HG02840 (cell line): ENCODE results near the gene JCHAIN.
"Not testable (repeated sequence)": the region's sequence is repeated elsewhere in the genome, so short reads cannot be mapped to it uniquely, and the experiment has no call there.

Experiments
- ATAC-seq: cut with Tn5 transposase; IDR thresholded peaks from one replicate; pipeline ENCODE4 v1.9.1; 2021; ENCODE audit warnings: mild to moderate bottlenecking, moderate library complexity, moderate number of reproducible peaks; ENCODE audit not compliant: unreplicated experiment, low FRiP score

The JCHAIN gene

DNA sequence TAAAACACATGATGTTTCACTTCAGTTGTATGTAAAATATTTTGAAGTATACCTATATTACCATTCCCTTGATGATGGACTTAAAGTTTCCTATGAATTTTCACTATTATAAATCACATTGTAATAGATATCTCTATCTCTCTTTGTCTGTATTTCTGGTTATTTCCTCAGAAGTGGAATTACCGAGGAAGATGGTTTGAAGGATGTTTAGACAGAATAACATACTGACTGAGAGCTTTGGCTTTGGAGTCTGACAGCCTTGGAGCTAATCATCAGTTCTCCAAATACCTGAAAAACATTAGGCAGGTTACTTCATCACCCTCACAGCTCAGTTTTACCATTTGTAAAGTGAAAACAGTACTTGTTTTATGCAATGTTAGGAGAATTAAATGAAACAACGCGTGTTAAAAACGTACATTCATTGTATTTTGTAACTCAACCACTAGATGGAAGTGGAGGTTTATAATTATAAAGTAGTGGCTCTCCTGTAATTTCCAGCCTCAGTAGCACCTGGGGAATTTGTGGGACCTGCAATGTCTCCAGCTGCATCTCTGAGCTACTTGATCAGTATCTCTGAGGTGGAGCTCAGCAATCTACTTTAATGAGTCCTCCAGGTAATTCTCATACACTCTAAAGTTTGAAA lies 14.3 kb downstream of the JCHAIN start:
- ATAC-seq: no peak

DNA sequence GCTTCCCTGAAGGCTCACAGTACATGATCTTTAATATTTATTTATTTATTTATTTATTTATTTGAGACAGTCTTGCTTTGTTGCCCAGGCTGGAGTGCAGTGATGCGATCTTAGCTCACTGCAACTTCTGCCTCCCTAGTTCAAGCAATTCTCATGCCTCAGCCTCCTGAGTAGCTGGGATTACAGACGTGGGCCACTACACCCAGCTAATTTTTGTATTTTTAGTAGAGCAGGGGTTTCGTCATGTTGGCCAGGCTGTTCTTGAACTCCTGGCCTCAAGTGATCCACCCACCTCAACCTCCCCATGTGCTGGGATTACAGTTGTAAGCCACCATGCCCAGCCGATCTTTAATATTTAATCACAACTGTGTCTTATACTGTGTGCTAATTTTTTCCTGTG lies 15.6 kb downstream of the JCHAIN start:
- ATAC-seq: not testable (repeated sequence)

DNA sequence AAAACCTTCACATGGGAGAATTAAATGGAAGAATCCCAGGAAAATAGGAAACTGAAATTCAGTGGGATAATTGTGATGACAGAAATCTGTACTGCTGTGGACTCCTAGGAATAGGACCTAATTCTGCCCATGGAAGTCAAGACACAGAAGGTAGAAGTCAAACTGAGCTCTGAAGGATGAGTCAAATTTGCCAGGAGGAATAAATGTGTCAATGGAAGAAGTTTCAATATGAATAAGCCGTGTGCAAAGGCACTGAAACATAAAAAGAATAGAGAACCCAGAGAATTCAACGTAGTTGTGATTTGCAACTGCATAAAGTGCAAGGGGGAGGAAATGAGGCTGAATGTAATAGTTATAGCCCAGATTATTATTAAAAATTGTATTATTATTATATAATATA lies 26.1 kb downstream of the JCHAIN start:
- ATAC-seq: no peak

DNA sequence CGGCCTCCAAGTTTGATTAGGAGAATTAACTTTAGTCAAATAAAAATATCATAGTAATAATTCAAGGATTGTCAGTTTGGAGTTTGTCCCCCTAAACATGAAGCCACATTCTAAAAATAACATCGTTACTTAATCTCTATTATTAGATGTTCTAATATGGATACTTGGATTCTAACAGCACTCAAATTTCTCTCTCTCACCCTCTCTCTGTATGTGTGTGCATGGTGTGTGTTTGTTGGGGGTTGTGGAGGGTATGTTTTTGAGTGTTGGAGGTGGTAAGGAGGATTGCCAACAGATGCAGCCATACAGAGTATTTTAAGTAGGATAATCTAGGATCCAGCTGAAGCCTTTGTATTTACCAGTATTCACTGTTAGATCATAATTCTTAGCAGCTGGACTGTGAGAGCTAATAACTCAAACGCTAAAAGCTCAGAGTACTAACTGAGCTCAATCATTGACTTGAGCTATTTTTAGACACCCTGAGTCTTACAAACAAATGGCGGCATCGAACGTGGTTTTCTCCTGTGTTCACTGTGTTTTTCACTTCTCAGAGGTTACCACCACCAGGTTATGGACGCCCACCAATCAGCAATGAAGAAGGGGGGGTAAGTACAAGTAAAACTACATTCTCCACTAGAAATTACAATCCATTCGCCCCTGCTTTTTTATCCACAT lies 28.9 kb downstream of the JCHAIN start:
- no peak for ATAC-seq

DNA sequence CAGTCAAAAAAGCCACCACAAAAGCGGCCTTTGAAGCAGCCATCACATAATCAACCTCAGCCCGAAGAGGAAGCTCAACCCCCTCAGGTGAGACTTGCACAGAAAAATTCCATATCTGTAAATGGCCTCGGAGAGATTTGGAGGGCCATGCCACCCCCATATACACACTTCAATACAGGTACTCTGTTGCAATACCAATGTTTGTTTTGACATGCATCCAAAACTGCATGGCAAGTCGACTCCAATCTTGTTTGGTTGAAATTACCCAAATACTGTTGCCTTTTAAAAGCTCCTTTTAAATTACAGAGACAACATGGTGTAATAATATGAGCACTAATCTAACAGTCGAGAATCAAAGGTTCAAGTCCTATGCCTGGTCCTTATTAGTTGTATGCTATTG lies 31.8 kb downstream of the JCHAIN start:
- no peak for ATAC-seq

DNA sequence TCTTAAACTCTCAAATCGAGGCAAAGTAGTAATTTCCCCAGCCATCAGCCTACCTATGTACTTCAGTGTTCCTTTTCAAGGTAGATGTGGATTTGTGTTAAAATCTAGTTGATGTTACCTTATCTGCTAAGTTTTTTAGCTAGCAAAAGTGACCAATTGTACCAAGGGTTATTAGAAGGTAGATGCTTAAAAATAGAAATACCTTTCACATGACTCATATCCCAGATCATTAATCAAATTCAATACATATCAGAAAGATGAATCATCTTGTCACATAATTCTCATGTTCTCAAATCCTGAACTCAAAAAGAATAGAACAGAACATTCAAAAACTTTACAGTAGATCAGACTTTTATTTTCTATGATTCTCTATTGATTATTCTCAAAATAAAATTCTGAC lies 34.3 kb downstream of the JCHAIN start:
- ATAC-seq: no peak

DNA sequence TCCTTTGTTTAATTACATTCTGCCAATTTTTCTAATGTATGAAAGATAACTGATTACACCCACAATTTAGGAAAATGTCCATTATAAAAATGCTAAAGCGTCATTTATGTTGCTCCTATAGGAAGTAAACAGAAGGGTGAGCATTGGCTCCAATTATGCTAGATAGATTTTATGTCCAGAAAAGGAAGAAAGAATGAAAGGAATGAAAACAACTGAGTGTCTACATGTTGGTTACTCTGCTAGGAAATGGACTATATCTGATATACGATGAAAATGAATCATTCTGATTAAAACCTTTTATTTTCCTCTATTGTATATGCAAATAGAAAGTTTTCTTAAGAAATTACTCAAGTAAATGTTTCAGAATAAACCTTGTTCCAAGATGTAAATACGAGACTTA lies 36.1 kb downstream of the JCHAIN start:
- no peak for ATAC-seq

DNA sequence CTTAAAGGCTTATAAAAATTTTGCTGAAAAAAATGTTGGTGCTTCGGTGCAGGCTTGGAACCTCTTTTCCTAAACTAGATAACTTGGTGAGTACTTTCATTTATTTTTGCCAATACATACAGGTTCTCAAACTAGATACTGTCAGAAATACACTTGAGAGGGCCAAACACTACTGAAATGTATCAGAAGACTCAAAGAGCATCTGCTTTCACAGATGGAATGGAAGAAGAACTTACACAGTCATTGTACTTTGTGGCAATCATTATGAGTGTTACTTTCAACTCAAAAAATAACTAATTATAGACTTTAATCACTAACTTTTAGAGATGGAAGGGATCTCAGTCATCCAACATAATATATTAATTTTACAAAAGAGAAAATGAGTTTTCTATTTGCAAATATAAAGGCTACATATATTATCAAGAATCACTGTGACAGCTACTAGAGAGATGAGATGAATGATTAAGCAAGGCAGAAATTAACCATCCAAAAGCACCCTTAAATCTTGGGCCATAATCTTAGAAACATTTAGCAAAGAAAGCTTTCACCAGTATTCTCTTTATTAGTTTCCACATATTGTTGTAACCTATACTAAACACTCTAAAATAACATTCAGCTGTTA lies 36.7 kb downstream of the JCHAIN start:
- ATAC-seq: no peak

DNA sequence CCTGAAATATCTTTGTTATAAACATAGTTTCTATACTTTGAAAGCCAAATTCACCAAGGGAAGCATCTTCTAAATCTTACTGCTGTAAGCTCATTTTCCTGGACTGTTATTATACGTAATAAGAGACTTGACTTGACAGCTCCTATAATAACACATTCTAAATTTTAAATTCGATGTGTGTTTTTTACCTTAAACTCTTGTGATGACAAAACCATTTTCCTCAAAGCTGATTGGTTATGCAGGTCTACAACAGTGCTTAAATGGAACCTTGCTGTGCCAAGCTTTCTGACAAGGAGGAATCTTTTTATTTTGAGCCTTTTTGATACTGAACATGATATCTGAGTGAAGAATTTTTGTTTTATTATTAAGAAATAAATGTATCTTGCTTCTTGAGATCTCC lies 37.9 kb downstream of the JCHAIN start, which contains the start of gene ENAM:
Gene ENAM (plus strand): TSS at position 301 of the 400 bp plus-strand sequence. CDS start 757 bp downstream, outside the sequence.
- ATAC-seq: no peak

DNA sequence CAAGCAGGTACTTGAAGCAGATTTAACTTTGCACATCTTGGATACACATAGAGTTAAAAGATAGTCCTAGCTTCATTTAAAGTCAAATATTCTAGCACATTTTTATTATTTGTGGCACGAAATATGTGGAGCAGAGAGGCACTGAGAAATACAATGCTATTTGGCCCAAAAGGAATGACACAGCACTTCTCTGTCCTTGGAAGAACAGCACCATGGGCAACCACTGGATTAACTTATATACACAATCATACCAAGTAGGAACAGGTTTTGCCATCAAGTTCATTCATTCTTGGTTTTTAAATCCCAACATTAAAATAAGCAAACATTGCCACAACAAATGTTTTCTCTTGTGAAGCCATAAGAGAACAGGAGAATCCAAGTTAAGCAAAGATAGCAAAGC lies 38.7 kb downstream of the JCHAIN start:
- no peak for ATAC-seq

DNA sequence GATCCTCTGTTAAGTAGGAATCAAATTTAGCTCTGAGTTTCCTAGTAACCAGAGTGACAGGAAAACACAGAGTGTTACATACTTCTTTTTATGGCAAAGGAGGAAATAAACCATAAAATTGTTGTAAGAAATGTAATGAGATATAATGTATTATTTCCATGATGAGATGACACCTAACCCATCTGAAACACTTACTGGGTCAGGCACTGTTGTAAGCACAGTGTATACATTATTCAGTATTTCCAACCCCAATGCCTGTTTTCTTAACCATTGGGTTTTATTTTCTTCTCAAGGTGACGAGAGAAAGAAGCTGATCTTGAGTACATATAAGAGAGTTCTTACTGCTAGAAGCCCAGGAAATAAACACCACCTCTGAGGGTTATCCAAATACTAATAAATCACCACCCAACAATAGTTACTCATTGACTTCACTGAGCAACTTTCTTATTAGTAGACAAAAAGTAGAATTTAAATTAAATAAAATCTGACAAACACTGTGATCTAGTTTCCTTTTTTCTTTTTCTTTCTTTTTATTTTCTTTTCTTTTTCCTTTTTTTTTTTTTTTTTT lies 42.0 kb downstream of the JCHAIN start:
- no peak for ATAC-seq

DNA sequence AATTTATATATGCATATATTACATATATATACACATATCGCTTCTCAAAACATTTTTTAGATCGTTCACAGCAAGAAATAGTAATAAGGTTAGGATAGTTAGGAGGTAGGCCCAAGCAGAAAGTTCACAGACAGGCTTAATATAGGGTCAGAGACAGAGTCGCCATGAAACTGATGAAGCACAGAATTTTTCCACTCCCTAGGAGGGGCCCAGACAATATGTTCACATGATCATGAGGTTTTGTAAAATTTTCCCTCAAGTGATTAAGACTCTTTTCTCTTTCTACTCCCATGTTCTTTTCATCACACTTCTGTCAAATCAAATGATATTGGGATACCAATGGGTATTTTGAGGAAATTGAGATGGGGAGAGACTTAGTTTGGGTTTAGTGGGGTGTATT lies 43.0 kb downstream of the JCHAIN start:
- no peak for ATAC-seq

DNA sequence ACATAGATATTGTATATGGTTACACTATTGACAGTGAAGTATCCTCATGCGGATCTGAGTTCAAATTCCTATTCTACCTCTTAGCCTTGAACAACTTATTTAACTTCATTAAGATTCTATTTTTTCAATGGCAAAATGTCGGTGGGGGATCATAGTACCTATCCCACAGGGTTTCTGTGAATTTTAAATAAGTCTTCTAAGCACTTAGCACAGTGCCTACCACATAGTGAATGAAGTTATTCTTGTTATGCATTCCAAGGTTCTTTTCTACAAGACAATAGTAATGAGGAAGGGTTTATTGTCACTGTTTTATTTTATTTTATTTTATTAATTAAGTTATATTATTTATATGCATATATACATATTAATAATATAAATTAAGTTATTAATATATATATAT lies 46.5 kb downstream of the JCHAIN start:
- no peak for ATAC-seq

DNA sequence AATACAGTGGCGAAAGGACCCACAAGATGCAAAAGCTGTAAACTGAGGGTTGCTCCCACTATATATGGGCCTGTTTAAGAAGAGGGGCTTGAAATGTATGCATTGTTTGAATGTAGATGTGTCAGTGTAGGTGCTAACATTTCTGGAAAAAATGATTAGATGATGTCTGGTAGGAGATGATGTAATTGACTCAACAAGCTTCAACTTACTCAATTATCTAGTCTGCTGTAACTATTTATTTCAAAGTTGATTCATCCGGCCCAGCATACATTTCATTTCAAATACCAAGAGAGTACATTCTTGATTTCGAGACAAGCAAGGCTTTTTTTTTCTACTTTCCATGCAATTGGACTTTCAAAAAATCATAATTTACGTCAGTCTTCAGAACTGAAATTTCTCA lies 47.0 kb downstream of the JCHAIN start:
- no peak for ATAC-seq

DNA sequence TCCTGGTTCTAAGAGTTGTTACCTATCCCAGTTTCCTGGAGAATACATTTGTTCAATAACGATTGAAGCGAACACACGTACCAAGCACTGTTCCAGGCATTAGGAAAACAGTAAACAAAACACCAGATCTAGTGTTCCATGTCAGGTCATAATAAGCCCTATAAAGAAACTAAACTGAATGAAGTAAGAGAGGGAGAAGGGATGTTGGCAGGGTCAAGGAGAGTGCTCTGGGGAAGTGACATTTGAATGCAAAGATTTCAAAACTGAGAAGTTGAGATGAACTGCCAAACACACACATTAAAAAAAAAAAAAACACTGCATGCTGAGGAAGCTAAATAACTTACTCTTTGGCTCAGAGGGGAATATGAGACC lies 52.1 kb downstream of the JCHAIN start:
- ATAC-seq: no peak

DNA sequence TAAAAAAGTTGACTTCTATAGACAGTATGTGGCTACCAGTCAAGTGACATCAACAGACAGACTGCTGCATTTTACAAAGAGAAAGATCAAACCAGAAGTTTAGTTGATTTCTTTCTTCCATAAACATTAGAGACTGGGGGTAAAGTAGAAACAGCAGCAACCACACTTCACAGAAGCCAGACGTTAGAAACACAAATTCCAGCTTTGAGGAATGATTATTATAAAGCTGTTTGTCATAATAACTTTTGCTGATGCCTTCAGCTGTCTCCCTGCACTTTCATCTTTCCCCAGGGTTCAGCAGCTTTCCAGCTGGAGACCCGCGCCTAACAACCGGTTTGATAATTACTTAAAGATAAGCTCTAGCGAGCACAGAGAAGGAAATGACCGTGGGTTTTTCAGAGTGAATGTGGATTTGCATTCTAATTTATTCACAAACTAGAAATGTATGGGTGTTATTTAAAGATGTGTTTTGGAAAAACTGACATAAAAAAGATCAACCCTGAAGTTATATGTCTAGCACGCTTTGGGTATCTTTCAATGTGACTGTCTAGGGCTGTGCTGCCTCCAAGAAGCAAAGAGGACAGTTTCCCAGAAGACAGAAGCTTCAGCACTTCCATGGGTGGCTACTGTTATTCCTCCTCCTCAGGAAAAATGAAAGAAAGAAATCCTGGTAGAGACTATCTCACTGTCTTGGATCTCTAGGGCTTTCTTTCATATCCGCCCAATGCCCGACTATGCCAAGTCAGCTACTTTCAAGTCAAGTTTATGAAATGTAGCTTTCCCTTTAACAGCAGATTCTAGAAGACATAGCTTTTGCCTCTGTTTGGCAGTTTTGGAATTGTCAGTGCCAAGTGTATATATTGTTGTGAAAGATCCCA lies 52.8 kb downstream of the JCHAIN start:
- ATAC-seq: peak; percentile 80

DNA sequence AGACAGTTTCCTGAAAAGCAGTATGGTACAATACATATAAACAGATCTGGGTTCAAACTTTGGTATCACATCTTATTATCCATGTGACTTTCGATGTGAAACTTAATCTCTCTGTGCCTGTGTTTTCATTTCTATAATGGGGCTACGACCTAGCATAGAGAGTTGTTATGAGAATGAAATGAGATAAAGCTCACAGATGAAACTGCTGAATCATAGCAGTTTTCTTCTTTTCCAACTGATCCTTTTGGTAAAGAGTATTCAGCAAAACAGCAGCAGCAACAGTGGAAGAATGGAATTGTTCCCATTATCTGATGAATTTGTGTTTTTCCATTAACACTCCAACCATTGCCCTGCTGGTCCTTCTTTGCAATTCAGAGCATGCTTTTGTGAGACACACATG lies 58.0 kb downstream of the JCHAIN start:
- ATAC-seq: no peak

DNA sequence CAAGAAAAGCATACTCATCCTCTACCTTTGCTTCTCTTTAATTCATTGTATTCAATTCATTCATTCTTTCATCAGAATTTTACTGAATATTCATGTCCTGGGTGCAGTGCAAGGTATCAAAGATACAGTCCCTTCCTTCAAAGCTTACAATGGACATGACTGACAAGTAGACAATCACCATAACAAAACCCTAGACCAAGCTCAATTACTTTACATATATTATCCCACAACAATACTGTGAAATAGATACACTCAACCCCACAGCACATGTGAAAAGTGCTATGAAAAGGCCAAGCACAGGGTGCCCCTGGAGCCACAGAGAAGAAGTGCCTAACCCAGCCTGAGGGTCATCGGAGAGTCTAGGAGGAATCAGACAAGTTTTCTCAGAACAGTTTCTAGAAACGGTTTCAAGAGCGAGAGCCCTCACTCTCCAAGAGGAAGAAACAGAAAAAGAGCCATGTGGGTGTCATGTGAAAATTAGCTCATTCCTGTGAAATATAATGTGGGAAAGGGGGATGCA lies 58.9 kb downstream of the JCHAIN start:
- no peak for ATAC-seq

DNA sequence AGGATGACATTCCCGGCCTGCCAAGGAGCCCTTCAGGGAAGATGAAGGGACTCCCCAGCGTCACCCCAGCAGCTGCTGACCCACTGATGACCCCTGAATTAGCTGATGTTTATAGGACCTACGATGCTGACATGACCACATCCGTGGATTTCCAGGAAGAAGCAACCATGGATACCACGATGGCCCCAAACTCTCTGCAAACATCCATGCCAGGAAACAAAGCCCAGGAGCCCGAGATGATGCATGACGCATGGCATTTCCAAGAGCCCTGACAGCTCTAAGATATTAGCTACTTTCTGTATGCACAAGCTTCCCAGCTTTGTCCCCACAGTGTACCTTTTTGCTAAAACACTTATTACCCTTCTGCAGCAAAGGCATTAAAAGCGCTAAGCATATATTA lies 59.8 kb downstream of the JCHAIN start:
- no peak for ATAC-seq
